Fibroblast of pulmonary artery (primary cell): Measurements from ENCODE around the gene C1QTNF9B.
"Not testable (repeated sequence)": the region's sequence is repeated elsewhere in the genome, so short reads cannot be mapped to it uniquely, and the experiment has no call there.

Experiments used
- DNase-seq: peaks from one replicate; pipeline ENCODE4 v3.0.0-alpha.2; 2010; ENCODE audit warnings: low read depth
- H3K4me3 ChIP-seq: replicated peaks from 2 replicates; pipeline ENCODE4 v1.5.1; 2011; ENCODE audit warnings: low read depth, mild to moderate bottlenecking, control low read depth, low read length, moderate library complexity
- TF ChIP-seq, protein P1 (sequence below): IDR thresholded peaks from 2 replicates; pipeline ENCODE4 v1.5.1; 2011; ENCODE audit warnings: mild to moderate bottlenecking, control low read depth, low read length, inconsistent platforms; ENCODE audit errors: missing control alignments

C1QTNF9B gene

GRCh38 chr13:23897452-23897919 is at the start of gene C1QTNF9B:
Gene C1QTNF9B (minus strand): TSS chr13:23897502.
- H3K4me3 ChIP-seq, DNase-seq: not testable (repeated sequence)

DNA sequence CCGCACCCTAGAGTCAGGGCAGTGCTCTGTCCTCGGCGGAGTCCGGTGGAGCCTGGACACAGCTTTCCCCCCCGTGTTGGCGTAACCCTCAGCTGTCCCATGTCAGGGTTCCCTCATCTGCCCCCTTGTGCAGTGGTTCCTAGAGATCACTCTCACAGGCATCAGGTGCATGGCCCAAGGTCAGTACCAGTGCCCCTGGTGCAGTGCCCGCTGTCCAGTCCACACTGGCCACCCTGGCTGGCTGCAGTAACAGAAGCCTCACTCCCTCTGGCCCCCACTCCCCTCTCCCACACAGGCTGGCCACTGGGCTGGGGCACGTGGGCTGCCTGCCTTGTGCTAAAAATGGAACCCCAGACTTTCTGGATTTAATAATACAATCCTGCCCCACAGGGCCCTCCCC is 49.6 kb upstream of the C1QTNF9B start:
- TF ChIP-seq, protein P1, sequence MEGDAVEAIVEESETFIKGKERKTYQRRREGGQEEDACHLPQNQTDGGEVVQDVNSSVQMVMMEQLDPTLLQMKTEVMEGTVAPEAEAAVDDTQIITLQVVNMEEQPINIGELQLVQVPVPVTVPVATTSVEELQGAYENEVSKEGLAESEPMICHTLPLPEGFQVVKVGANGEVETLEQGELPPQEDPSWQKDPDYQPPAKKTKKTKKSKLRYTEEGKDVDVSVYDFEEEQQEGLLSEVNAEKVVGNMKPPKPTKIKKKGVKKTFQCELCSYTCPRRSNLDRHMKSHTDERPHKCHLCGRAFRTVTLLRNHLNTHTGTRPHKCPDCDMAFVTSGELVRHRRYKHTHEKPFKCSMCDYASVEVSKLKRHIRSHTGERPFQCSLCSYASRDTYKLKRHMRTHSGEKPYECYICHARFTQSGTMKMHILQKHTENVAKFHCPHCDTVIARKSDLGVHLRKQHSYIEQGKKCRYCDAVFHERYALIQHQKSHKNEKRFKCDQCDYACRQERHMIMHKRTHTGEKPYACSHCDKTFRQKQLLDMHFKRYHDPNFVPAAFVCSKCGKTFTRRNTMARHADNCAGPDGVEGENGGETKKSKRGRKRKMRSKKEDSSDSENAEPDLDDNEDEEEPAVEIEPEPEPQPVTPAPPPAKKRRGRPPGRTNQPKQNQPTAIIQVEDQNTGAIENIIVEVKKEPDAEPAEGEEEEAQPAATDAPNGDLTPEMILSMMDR = no peak
- DNase-seq = no peak
- no peak overlapping the region for H3K4me3 ChIP-seq

GRCh38 chr13:23946067-23946466 is 48.8 kb upstream of the C1QTNF9B start:
- H3K4me3 ChIP-seq = no peak overlapping the region

GRCh38 chr13:23945612-23946011 is 48.3 kb upstream of the C1QTNF9B start:
- DNase-seq = no peak
- H3K4me3 ChIP-seq = no peak overlapping the region
- TF ChIP-seq, protein P1 = no peak

More at GRCh38 chr13:23946067-23946466, 48.8 kb upstream of the C1QTNF9B start:
- TF ChIP-seq, protein P1 = no peak
- no peak for DNase-seq

DNA sequence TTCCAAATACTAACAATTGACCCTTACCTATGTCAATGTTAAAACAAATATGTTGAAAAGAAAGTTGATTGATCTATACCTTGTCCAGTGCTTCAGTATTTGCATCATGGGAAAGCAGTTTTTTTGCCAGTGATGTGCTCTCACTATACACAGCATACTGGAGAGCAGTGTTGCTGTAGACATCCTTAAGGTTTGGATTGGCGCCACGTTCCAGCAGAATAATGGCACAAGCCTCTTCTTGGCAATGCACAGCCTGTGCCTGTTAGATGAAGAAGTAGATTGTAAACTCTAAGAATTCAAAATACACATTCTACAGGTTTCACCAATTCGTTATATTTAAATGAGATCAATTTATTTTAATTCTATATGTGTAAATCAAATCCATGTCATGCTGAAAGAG is 43.9 kb upstream of the C1QTNF9B start:
- TF ChIP-seq, protein P1 = no peak
- no peak for DNase-seq
- H3K4me3 ChIP-seq = no peak overlapping the region

DNA sequence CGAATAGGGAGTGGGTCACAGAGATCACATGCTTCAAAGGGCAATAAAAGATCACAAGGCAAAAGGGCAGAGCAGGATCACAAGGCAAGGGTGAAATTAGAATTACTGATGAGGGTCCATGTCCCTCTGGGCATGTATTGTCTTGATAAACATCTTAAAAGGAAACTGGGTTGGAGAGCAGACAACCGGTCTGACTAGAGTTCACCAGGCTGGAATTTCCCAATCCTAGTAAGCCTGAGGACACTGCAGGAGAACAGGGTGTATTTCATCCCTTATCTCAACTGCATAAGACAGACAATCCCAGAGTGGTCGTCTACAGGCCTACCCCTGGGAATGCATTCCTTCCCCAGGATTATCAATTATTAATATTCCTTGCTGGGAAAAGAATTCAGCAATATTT is 42.4 kb upstream of the C1QTNF9B start:
- H3K4me3 ChIP-seq, DNase-seq: not testable (repeated sequence)

DNA sequence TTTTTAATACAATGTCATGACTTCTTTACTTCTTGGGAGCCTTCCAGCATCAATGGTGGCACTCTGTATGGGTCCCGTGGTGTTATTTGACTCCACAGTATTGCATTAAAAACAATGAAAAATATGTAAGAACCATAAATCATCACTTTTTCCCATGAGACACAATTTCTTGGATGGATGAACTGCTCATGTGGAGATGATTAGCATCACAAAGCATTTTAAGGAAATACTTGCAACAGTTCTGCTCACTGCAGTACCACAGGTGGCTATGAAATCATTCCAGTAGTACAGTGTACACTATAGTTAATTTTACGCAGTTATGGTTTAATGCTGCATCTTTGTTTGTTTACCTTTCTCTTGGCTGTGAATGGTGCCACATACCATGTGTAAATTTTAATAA is 37.2 kb upstream of the C1QTNF9B start:
- peak; percentile 33 for DNase-seq
- TF ChIP-seq, protein P1 = no peak
- no peak overlapping the region for H3K4me3 ChIP-seq

GRCh38 chr13:23928985-23929384 is 31.7 kb upstream of the C1QTNF9B start:
- peak; percentile 71 for DNase-seq
- TF ChIP-seq, protein P1 = no peak
- no peak overlapping the region for H3K4me3 ChIP-seq
